Hepatocyte (in vitro differentiated cells): ENCODE data around the gene NTNG2. TPM values are rescaled to one million over a fixed set of nuclear protein-coding genes. Genes with fewer than 3 reads are reported as not detected.

ENCODE experiments used
- DNase-seq: peaks from one replicate; pipeline ENCODE4 v3.0.0-alpha.2; 2016; ENCODE audit warnings: low spot score
- H2AFZ ChIP-seq: fragments of 200-600 bp; sonication (generic); 2 replicates; pipeline ENCODE4 v1.6.0; 2016; ENCODE audit warnings: antibody characterized with exemption, mild to moderate bottlenecking
- H3K27ac ChIP-seq: fragments of 200-600 bp; sonication (generic); 2 replicates; pipeline ENCODE4 v1.5.1; 2016; ENCODE audit warnings: mild to moderate bottlenecking
- H3K27me3 ChIP-seq: fragments of 200-600 bp; sonication (generic); 2 replicates; pipeline ENCODE4 v1.6.1; 2016
- H3K36me3 ChIP-seq: fragments of 200-600 bp; sonication (generic); replicated peaks from 2 replicates; pipeline ENCODE4 v1.5.1; 2016; ENCODE audit warnings: low read depth; ENCODE audit not compliant: insufficient read depth
- H3K4me1 ChIP-seq: fragments of 200-600 bp; sonication (generic); 2 replicates; pipeline ENCODE4 v1.5.1; 2016; ENCODE audit warnings: mild to moderate bottlenecking, moderate library complexity; ENCODE audit not compliant: insufficient read depth
- H3K4me2 ChIP-seq: fragments of 200-600 bp; sonication (generic); 2 replicates; pipeline ENCODE4 v1.6.0; 2016
- H3K4me3 ChIP-seq: fragments of 200-600 bp; sonication (generic); 2 replicates; pipeline ENCODE4 v1.5.1; 2016; ENCODE audit warnings: mild to moderate bottlenecking
- H3K79me2 ChIP-seq: fragments of 200-600 bp; sonication (generic); 2 replicates; pipeline ENCODE4 v1.6.0; 2017; ENCODE audit warnings: mild to moderate bottlenecking
- H3K9me2 ChIP-seq: fragments of 200-600 bp; sonication (generic); replicated peaks from 2 replicates; pipeline ENCODE4 v1.6.0; 2017; ENCODE audit warnings: mild to moderate bottlenecking; ENCODE audit not compliant: insufficient read depth
- H3K9me3 ChIP-seq: fragments of 200-600 bp; sonication (generic); 2 replicates; pipeline ENCODE4 v1.5.1; 2016; ENCODE audit warnings: low read depth, mild to moderate bottlenecking
- H4K20me1 ChIP-seq: fragments of 200-600 bp; sonication (generic); 2 replicates; pipeline ENCODE4 v1.6.0; 2016; ENCODE audit warnings: mild to moderate bottlenecking; ENCODE audit not compliant: insufficient read depth, poor library complexity, severe bottlenecking
- CTCF ChIP-seq: fragments of 200-600 bp; sonication (generic); IDR thresholded peaks from 2 replicates; pipeline ENCODE4 v1.5.1; 2016; ENCODE audit warnings: antibody characterized with exemption, mild to moderate bottlenecking; ENCODE audit not compliant: poor library complexity
- EZH2 ChIP-seq: fragments of 200-600 bp; sonication (generic); IDR thresholded peaks from 2 replicates; pipeline ENCODE4 v1.6.1; 2016; ENCODE audit warnings: antibody characterized with exemption, mild to moderate bottlenecking, borderline replicate concordance
- EZH2phosphoT487 ChIP-seq: fragments of 200-600 bp; sonication (generic); IDR thresholded peaks from one replicate; pipeline ENCODE4 v1.6.1; 2018; ENCODE audit warnings: antibody characterized with exemption, mild to moderate bottlenecking, low read depth, moderate library complexity; ENCODE audit not compliant: unreplicated experiment, severe bottlenecking
- WGBS: methylation state at CpG from one replicate; pipeline ENCODE4 v1.1.6; 2016; ENCODE audit warnings: low lambda C conversion rate; ENCODE audit errors: missing lambda C conversion rate; 5-methylcytosine and 5-hydroxymethylcytosine counted together
- polyA plus RNA-seq: library from polyadenylated mRNA; unstranded; fragments of >200 nt; fragmentation: Nextera tagmentation; extraction: Ambion mirVana; gene quantifications from 2 replicates; pipeline ENCODE4 v1.2.1, GENCODE V29; 2016
- total RNA-seq: library from RNA; depleted of rRNA; stranded (reverse); fragments of >200 nt; gene quantifications from 2 replicates; pipeline ENCODE4 v1.2.3, GENCODE V29; 2014

The NTNG2 gene
- total and polyA plus RNA-seq, 2 experiments from 2014 or later, result 0.48 to 1.8 TPM

GRCh38 chr9:132156262-132156661 lies 5.6 kb upstream of the NTNG2 start:
- Histone ChIP-seq H3K4me1 (no peaks in the 10 kb centered on the region), H3K36me3 (no peaks in the 10 kb centered on the region), H3K4me3 (no peak overlapping the region), H3K27me3 (peaks cover 57% of the 10 kb centered on the region), H3K27ac (no peak overlapping the region), H3K9me3 (no peaks in the 10 kb centered on the region), H4K20me1 (no peaks in the 10 kb centered on the region), H3K9me2 (no peaks in the 10 kb centered on the region), H2AFZ (no peak overlapping the region), H3K4me2 (no peak overlapping the region), H3K79me2 (no peaks in the 10 kb centered on the region)
- WGBS, result 65% methylated on average over 5 of the region's 5 CpGs
- TF ChIP-seq EZH2phosphoT487, result no peak
- no peak for TF ChIP-seq CTCF
- TF ChIP-seq EZH2, result no peak
- no peak for DNase-seq

GRCh38 chr9:132157347-132158116 lies 4.3 kb upstream of the NTNG2 start:
- no peaks in the 10 kb centered on the region for H4K20me1 ChIP-seq
- TF ChIP-seq CTCF, result no peak
- TF ChIP-seq EZH2phosphoT487, result no peak
- TF ChIP-seq EZH2, result no peak
- H3K36me3 ChIP-seq, result no peaks in the 10 kb centered on the region
- H2AFZ ChIP-seq, result no peak overlapping the region
- WGBS, result 87% methylated on average over 19 of the region's 19 CpGs
- H3K4me1 ChIP-seq, result peaks cover under 1% of the 10 kb centered on the region
- no peak overlapping the region for H3K4me3 ChIP-seq
- H3K9me2 ChIP-seq, result no peaks in the 10 kb centered on the region
- no peaks in the 10 kb centered on the region for H3K79me2 ChIP-seq
- no peaks in the 10 kb centered on the region for H3K9me3 ChIP-seq
- no peak overlapping the region for H3K4me2 ChIP-seq
- H3K27ac ChIP-seq, result no peak overlapping the region
- no peak for DNase-seq
- H3K27me3 ChIP-seq, result peaks cover 66% of the 10 kb centered on the region

GRCh38 chr9:132160802-132161742 lies 786 bp upstream of the NTNG2 start:
- H3K4me1 ChIP-seq, result peaks cover 11% of the 10 kb centered on the region
- H3K4me3 ChIP-seq, result peak overlapping the region; percentile 39
- no peaks in the 10 kb centered on the region for H3K9me2 ChIP-seq
- H3K27me3 ChIP-seq, result peaks cover 87% of the 10 kb centered on the region
- H2AFZ ChIP-seq, result peak overlapping the region; percentile 26
- no peak overlapping the region for H3K27ac ChIP-seq
- H3K79me2 ChIP-seq, result no peaks in the 10 kb centered on the region
- TF ChIP-seq CTCF (no peak), EZH2phosphoT487 (no peak), EZH2 (no peak)
- H3K36me3 ChIP-seq, result no peaks in the 10 kb centered on the region
- H3K4me2 ChIP-seq, result peak overlapping the region; percentile 92
- no peaks in the 10 kb centered on the region for H3K9me3 ChIP-seq
- 4% methylated on average over 44 of the region's 50 CpGs for WGBS
- DNase-seq, result peak; percentile 61
- H4K20me1 ChIP-seq, result no peaks in the 10 kb centered on the region
